Panc1 (cell line): ENCODE results near the gene WNT3A.

Experiments
- CTCF ChIP-seq: fragments of 450-650 bp; IDR thresholded peaks from 2 replicates; pipeline ENCODE4 v1.5.1; 2017; ENCODE audit warnings: mild to moderate bottlenecking
- POLR2AphosphoS5 ChIP-seq: IDR thresholded peaks from 2 replicates; pipeline ENCODE4 v1.6.1; 2012; ENCODE audit warnings: mild to moderate bottlenecking, low read depth, low read length, moderate library complexity
- REST ChIP-seq, 2 experiments: IDR thresholded peaks; 2 replicates each; pipeline ENCODE4 v1.6.1; 2011 to 2012; ENCODE audit warnings: low read depth in 2 of 2, control low read depth in 1 of 2, low read length in 1 of 2, mild to moderate bottlenecking in 1 of 2, moderate library complexity in 1 of 2; ENCODE audit not compliant: insufficient read depth in 1 of 2
- SIN3A ChIP-seq: IDR thresholded peaks from 2 replicates; pipeline ENCODE4 v1.6.1; 2012; ENCODE audit warnings: low read depth, mild to moderate bottlenecking, low read length, moderate library complexity, borderline replicate concordance; ENCODE audit not compliant: insufficient read depth

GRCh38 chr1:228089519-228090380 lies 83.0 kb downstream of the WNT3A start:
- TF ChIP-seq CTCF (no peak), POLR2AphosphoS5 (no peak), REST (IDR thresholded peaks at IDR 0.05; ENCODE audit: insufficient read depth in 1 of 2, low read depth in 2 of 2, low read length in 1 of 2) (no peak), SIN3A (no peak)
